Astrocyte (in vitro differentiated cells and primary cell): Measurements from ENCODE around the gene S1PR5.

Experiments
- CTCF ChIP-seq: IDR thresholded peaks from 2 replicates; pipeline ENCODE4 v1.5.1; 2011; ENCODE audit warnings: low read depth, mild to moderate bottlenecking, inconsistent platforms, low read length, moderate library complexity; ENCODE audit not compliant: insufficient read depth
- EZH2 ChIP-seq: IDR thresholded peaks from 2 replicates; pipeline ENCODE4 v1.6.1; 2012; ENCODE audit warnings: mild to moderate bottlenecking, low read length, inconsistent platforms; ENCODE audit not compliant: insufficient read depth

GRCh38 chr19:10500247-10500592 is 17.0 kb downstream of the S1PR5 start:
- no peak for TF ChIP-seq CTCF
- TF ChIP-seq EZH2, result no peak
